ENCODE results near the gene SRSF5.

GRCh38 chr14:69780952-69781351 is 14.0 kb downstream of the SRSF5 start:
- TF ChIP-seq CTCF (IDR thresholded peaks at IDR 0.05) (no peak), POLR2AphosphoS5 (IDR thresholded peaks at IDR 0.05) (no peak), POLR2A (IDR thresholded peaks at IDR 0.05) (no peak), EP300 (IDR thresholded peaks at IDR 0.05) (no peak)
